Effector memory CD8-positive, alpha-beta T cell (primary cell): ENCODE measurements around the gene TSC22D1.
"Not testable (repeated sequence)": the region's sequence is repeated elsewhere in the genome, so short reads cannot be mapped to it uniquely, and the experiment has no call there.

Source experiments
- ATAC-seq: fragments of 150-1000 bp; cut with Tn5 transposase; replicated peaks from 2 replicates; pipeline ENCODE4 v1.10.0; 2021; ENCODE audit warnings: mild to moderate bottlenecking, moderate library complexity
- DNase-seq, 3 experiments: peaks; one replicate each; pipeline ENCODE4 v3.0.0; 2021
- H3K27ac Mint-ChIP-seq, 2 donors: one replicate each; pipeline ENCODE4 v1.8.0; 2022; ENCODE audit warnings: mild to moderate bottlenecking in 2 of 2, mixed read lengths in 2 of 2, moderate library complexity in 2 of 2
- H3K27me3 Mint-ChIP-seq, 2 donors: one replicate each; pipeline ENCODE4 v1.8.0; 2022; ENCODE audit warnings: mixed read lengths in 2 of 2
- H3K36me3 Mint-ChIP-seq: one replicate; pipeline ENCODE4 v1.8.0; 2022; ENCODE audit warnings: mild to moderate bottlenecking, moderate library complexity, mixed read lengths; ENCODE audit not compliant: insufficient read depth
- H3K4me1 Mint-ChIP-seq, 2 donors: one replicate each; pipeline ENCODE4 v1.8.0; 2022; ENCODE audit warnings: low read depth in 2 of 2, mixed read lengths in 2 of 2
- H3K4me3 Mint-ChIP-seq, 2 donors: one replicate each; pipeline ENCODE4 v1.8.0; 2022; ENCODE audit warnings: mild to moderate bottlenecking in 2 of 2, mixed read lengths in 2 of 2, moderate library complexity in 2 of 2
- H3K9me3 Mint-ChIP-seq, 2 donors: one replicate each; pipeline ENCODE4 v1.8.0; 2022; ENCODE audit warnings: mixed read lengths in 2 of 2

TSC22D1 gene

GRCh38 chr13:44591316-44591715, 15.2 kb upstream of the TSC22D1 start:
- Mint-ChIP-seq H3K4me3 (no peak overlapping the region), H3K27me3 (peaks cover 18 to 46% of the 10 kb centered on the region in 2 donors), H3K36me3 (no peaks in the 10 kb centered on the region), H3K9me3 (no peaks in the 10 kb centered on the region), H3K27ac (no peak overlapping the region), H3K4me1 (no peaks in the 10 kb centered on the region)
- ATAC-seq: no peak
- DNase-seq: no peak

- Mint-ChIP-seq H3K4me3 (no peak overlapping the region), H3K36me3 (no peaks in the 10 kb centered on the region)
- DNase-seq: no peak
Measured at GRCh38 chr13:44583137-44583536, 7.0 kb upstream of the TSC22D1 start.

GRCh38 chr13:44578067-44578400, 1.9 kb upstream of the TSC22D1 start:
- Mint-ChIP-seq H3K4me3 (peak overlapping the region; percentile 96 to 98), H3K4me1 (peaks cover 34 to 35% of the 10 kb centered on the region in 2 donors), H3K9me3 (no peaks in the 10 kb centered on the region), H3K36me3 (peaks cover 31% of the 10 kb centered on the region), H3K27ac (peak overlapping the region; percentile 93 to 98), H3K27me3 (no peaks in the 10 kb centered on the region)
- ATAC-seq (no peak), DNase-seq (no peak)

More at GRCh38 chr13:44583137-44583536, 7.0 kb upstream of the TSC22D1 start:
- Mint-ChIP-seq H3K27me3 (peaks cover 6 to 14% of the 10 kb centered on the region in 2 donors), H3K4me1 (peaks cover 2 to 4% of the 10 kb centered on the region in 2 donors), H3K9me3 (no peaks in the 10 kb centered on the region), H3K27ac (no peak overlapping the region)
- ATAC-seq: no peak

DNA sequence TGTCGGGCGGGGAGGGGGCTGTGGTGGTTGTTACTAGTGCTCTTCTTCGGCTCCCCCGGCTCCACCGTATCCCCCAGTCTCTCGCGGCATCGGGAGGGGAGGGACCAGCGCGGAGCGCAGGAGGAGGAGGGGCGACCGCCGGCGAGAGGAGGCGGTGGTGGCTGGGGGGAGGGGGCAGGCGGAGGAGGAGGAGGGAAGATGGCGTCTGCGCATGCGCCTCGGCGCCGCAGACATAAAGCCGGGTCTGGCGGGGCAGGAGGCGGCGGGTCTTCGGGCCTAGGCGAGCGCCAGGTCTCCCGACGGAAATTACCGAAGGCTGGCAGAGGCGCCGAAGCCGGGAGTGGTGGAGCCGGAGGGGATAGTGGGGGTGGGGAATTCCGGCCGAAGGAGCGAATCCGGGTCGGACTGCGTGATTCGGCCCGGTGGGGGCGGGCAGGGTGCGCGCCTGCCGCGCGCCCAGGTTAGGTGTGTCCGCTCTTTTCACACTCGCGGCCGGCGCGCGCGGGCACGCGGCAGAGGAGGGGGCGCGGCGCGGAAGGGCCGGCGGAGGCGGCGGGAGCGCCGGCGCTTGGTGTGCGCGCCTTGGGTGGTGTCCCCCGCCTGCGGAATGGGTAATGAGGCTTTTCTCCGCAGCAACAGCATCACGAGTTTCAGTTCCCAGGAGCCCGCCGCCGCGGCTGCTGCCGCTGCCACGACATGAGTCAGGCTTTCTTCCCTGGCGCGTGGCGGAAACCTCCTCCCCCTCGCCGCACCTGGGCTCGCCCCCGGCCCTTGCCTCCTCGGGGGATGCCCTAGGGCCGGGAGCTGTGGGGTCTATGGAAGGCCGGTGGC, 1.3 kb upstream of the TSC22D1 start:
- peak; percentile 90 to 92 (median 91) for DNase-seq
- Mint-ChIP-seq H3K27ac (peak overlapping the region; percentile 93 to 98), H3K4me1 (peaks cover 37 to 39% of the 10 kb centered on the region in 2 donors), H3K9me3 (no peaks in the 10 kb centered on the region), H3K36me3 (peaks cover 31% of the 10 kb centered on the region), H3K27me3 (no peaks in the 10 kb centered on the region), H3K4me3 (peak overlapping the region; percentile 96 to 98)
- peak; percentile 72 for ATAC-seq

DNA sequence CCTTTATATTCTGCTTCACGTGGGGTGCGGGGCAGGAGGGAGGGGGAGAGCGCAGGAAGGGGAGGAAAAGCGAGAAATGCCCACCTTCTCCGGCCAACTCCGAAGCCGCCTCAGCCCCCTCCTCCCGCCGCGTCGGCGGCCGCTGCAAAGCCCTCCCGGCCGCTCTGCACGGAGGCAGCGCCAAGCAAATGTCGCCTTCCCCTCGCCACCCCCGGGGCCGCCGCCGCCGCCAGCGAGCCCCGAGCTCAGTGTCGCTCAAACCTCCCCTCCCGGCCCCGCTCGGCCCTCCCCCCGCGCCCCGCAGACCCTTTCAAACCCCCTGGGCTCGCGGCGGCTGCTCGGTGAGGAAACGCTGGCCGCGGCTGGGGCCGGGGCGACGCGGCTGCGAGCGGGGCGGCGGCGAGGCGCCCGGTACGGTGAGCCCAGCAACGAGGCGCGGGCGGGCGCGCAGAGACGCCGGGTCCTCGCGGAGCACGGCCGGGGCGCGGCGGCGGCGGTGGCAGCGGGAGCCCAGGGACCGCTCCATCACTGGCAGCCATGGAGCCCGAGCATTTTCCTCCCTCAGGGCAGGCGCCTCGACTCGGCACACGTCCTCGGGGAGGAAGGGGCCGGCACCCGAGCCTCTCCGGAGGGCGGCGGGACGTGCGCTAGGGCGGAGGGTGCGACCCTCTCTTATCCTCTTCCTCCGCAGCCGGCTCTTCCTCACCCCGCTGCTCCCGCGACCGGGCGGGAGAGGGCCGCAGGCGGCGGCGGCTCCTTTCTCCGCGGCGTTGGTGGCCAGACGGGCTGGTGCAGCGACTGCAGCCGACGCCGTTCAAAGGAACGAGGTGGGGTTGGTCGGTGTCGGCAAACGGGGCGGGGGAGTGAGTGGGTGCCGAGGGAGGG, 463 bp upstream of the TSC22D1 start:
- ATAC-seq (peak; percentile 16), DNase-seq (peak in 1 of 3 experiments; percentile 7)
- Mint-ChIP-seq H3K4me3 (peak overlapping the region; percentile 96 to 98), H3K27me3 (no peaks in the 10 kb centered on the region), H3K36me3 (peaks cover 31% of the 10 kb centered on the region), H3K9me3 (no peaks in the 10 kb centered on the region), H3K27ac (peak overlapping the region; percentile 97 to 98), H3K4me1 (peaks cover 40 to 47% of the 10 kb centered on the region in 2 donors)

GRCh38 chr13:44575035-44575434, 1.1 kb downstream of the TSC22D1 start:
- peak overlapping the region; percentile 90 to 97 for H3K27ac Mint-ChIP-seq

GRCh38 chr13:44574466-44574855, 1.7 kb downstream of the TSC22D1 start:
- peak overlapping the region in 1 of 2 donors; percentile 97 for H3K27ac Mint-ChIP-seq
- no peaks in the 10 kb centered on the region for H3K27me3 Mint-ChIP-seq
- H3K4me3 Mint-ChIP-seq: peak overlapping the region; percentile 96 to 98
- DNase-seq (no peak), ATAC-seq (no peak)
- no peaks in the 10 kb centered on the region for H3K9me3 Mint-ChIP-seq
- H3K4me1 Mint-ChIP-seq: peaks cover 40 to 51% of the 10 kb centered on the region in 2 donors
- peaks cover 31% of the 10 kb centered on the region for H3K36me3 Mint-ChIP-seq

More at GRCh38 chr13:44575035-44575434, 1.1 kb downstream of the TSC22D1 start:
- peak overlapping the region; percentile 96 to 98 for H3K4me3 Mint-ChIP-seq
- DNase-seq (no peak), ATAC-seq (no peak)
- no peaks in the 10 kb centered on the region for H3K27me3 Mint-ChIP-seq
- no peaks in the 10 kb centered on the region for H3K9me3 Mint-ChIP-seq
- H3K36me3 Mint-ChIP-seq: peaks cover 31% of the 10 kb centered on the region
- peaks cover 40 to 47% of the 10 kb centered on the region in 2 donors for H3K4me1 Mint-ChIP-seq

- DNase-seq: no peak
- Mint-ChIP-seq H3K27me3 (no peaks in the 10 kb centered on the region), H3K4me3 (peak overlapping the region; percentile 96 to 98), H3K36me3 (peaks cover 31% of the 10 kb centered on the region), H3K4me1 (peaks cover 40 to 54% of the 10 kb centered on the region in 2 donors), H3K27ac (peak overlapping the region in 1 of 2 donors; percentile 97), H3K9me3 (no peaks in the 10 kb centered on the region)
- no peak for ATAC-seq
Measured at GRCh38 chr13:44573790-44574465, 2.2 kb downstream of the TSC22D1 start.

DNA sequence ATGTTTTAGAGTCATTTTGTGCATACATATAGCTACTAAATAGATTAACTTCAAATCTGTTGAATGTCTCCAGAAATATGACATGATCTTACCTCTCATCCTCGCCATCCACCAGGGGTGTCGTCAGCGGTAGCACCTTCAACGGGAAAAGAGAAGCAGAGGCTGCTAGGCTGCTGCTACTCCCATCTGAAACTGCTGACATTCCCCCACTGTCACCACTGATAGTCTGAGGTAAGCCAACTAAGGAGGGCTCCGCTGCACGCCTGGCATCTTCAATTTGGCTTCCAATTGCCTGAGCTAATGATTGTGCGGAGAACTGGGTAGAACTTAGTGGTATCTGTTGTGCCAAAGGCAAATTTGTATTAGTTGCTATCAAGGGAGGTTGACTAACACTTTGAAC, 3.1 kb downstream of the TSC22D1 start:
- H3K4me3 Mint-ChIP-seq: peak overlapping the region in 1 of 2 donors; percentile 26
- no peak overlapping the region for H3K27ac Mint-ChIP-seq
- peaks cover 41 to 56% of the 10 kb centered on the region in 2 donors for H3K4me1 Mint-ChIP-seq
- H3K36me3 Mint-ChIP-seq: peaks cover 31% of the 10 kb centered on the region
- DNase-seq (no peak), ATAC-seq (no peak)
- no peaks in the 10 kb centered on the region for H3K9me3 Mint-ChIP-seq
- no peaks in the 10 kb centered on the region for H3K27me3 Mint-ChIP-seq

GRCh38 chr13:44566601-44567000, 9.5 kb downstream of the TSC22D1 start:
- Mint-ChIP-seq H3K4me3 (no peak overlapping the region), H3K27me3 (no peaks in the 10 kb centered on the region), H3K36me3 (no peaks in the 10 kb centered on the region), H3K9me3 (no peaks in the 10 kb centered on the region), H3K27ac (peak overlapping the region in 1 of 2 donors; percentile 35), H3K4me1 (peaks cover 21 to 42% of the 10 kb centered on the region in 2 donors)
- ATAC-seq: no peak
- DNase-seq: no peak

DNA sequence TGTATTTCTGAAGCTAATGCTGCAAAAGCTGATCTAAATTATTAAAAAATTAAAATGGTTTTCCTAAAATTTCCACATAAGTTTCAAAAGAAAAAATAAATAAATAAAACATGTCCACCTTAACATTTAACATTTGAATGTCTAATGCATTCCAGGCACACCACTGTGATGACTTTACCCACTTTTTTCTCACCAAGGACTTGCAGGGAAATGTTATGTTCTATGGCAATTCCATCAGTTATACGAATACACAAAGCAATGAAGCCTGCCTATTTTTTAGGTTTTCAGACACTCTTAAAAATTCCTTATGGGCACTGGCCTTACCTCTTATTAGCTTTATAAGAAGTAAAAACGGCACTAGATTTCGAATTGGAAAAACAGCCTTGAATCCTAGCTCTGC, 10.2 kb downstream of the TSC22D1 start:
- Mint-ChIP-seq H3K27me3 (no peaks in the 10 kb centered on the region), H3K27ac (no peak overlapping the region), H3K4me3 (no peak overlapping the region), H3K36me3 (no peaks in the 10 kb centered on the region), H3K4me1 (peaks cover 21 to 42% of the 10 kb centered on the region in 2 donors), H3K9me3 (no peaks in the 10 kb centered on the region)
- DNase-seq (no peak), ATAC-seq (no peak)

DNA sequence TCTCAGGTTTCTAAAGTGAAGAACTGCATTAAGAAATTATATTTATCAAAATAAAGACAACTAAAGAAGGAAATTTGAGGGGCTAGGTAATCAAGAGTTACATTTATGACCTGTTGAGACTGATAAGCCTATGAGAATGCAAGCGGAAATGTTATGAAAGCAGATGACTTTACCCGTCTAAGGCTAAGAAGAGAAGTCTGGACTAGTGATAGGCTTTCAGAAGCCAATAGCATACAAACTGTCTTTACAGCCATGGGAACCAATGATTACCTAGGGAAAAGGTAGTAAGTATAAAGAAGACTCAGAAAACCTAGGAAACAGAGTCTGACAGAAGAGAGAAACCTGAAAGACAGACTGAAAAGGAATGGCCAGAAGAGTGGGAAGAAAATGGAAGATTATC, 11.2 kb downstream of the TSC22D1 start:
- H3K4me1 Mint-ChIP-seq: peaks cover 21 to 42% of the 10 kb centered on the region in 2 donors

DNA sequence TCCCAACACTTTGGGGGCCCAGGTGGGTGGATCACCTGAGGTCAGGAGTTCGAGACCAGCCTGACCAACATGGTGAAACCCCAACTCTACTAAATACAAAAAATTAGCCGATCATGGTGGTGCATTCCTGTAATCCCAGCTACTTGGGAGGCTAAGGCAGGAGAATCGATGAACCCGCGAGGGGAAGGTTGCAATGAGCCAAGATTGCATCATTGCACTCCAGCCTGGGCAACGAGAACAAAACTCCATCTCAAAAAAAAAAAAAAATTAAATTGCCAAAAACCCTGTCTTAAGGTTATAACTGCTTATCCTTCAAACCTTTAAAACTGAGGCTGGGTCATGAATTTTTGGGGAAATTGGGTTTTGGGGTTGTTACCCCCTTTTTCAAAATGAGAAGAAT, 13.3 kb downstream of the TSC22D1 start:
- ATAC-seq, H3K36me3 Mint-ChIP-seq, H3K27me3 Mint-ChIP-seq, H3K4me3 Mint-ChIP-seq, H3K9me3 Mint-ChIP-seq, DNase-seq: not testable (repeated sequence)
- peaks cover 16 to 31% of the 10 kb centered on the region in 2 donors for H3K4me1 Mint-ChIP-seq
- H3K27ac Mint-ChIP-seq: peak overlapping the region in 1 of 2 donors; percentile 6

More for the DNA sequence above, 11.2 kb downstream of the TSC22D1 start:
- Mint-ChIP-seq H3K9me3 (no peaks in the 10 kb centered on the region), H3K27me3 (no peaks in the 10 kb centered on the region), H3K36me3 (no peaks in the 10 kb centered on the region), H3K27ac (peak overlapping the region in 1 of 2 donors; percentile 11), H3K4me3 (no peak overlapping the region)
- ATAC-seq (no peak), DNase-seq (no peak)
